ENCODE results near the gene RADIL. TPM values are rescaled to one million over a fixed set of nuclear protein-coding genes. Genes with fewer than 3 reads are reported as not detected.

RADIL gene
- total RNA-seq, 4 donors from 2014 or later, result 23.2 to 31.0 (median 27.1) TPM

GRCh38 chr7:4919969-4920766, 36.7 kb upstream of the RADIL start:
- H3K9me3 ChIP-seq, result peaks cover 0 to 3% (median 0%) of the 10 kb centered on the region in 4 donors
- no peak for TF ChIP-seq EP300 (IDR thresholded peaks at IDR 0.05)
- no peak for TF ChIP-seq POLR2A (IDR thresholded peaks at IDR 0.05)
- TF ChIP-seq CTCF (IDR thresholded peaks at IDR 0.05), result no peak
- H3K4me1 ChIP-seq, result no peaks in the 10 kb centered on the region
- no peaks in the 10 kb centered on the region for H3K27me3 ChIP-seq
- no peak overlapping the region for H3K27ac ChIP-seq
- H3K4me3 ChIP-seq, result no peak overlapping the region
- H3K36me3 ChIP-seq, result no peaks in the 10 kb centered on the region
- no peak for DNase-seq (ENCODE audit: low spot score in 2 of 2)
- 80 to 87% methylated on average over 19 of the region's 19 CpGs for WGBS, 2 donors

- Histone ChIP-seq H3K27me3 (no peaks in the 10 kb centered on the region), H3K9me3 (peaks cover 0 to 3% (median 0%) of the 10 kb centered on the region in 4 donors), H3K4me3 (no peak overlapping the region), H3K27ac (no peak overlapping the region), H3K36me3 (no peaks in the 10 kb centered on the region), H3K4me1 (no peaks in the 10 kb centered on the region)
- WGBS, 2 donors, result 73 to 74% methylated on average over 8 of the region's 8 CpGs
- TF ChIP-seq EP300 (IDR thresholded peaks at IDR 0.05), result no peak
- no peak for TF ChIP-seq CTCF (IDR thresholded peaks at IDR 0.05)
- no peak for TF ChIP-seq POLR2A (IDR thresholded peaks at IDR 0.05)
- DNase-seq (ENCODE audit: low spot score in 2 of 2), result no peak
Measured at GRCh38 chr7:4916113-4916512, 32.6 kb upstream of the RADIL start.

GRCh38 chr7:4911111-4911828, 27.8 kb upstream of the RADIL start:
- no peak for TF ChIP-seq EP300 (IDR thresholded peaks at IDR 0.05)
- TF ChIP-seq POLR2A (IDR thresholded peaks at IDR 0.05), result no peak
- no peak for TF ChIP-seq CTCF (IDR thresholded peaks at IDR 0.05)
- no peak for DNase-seq (ENCODE audit: low spot score in 2 of 2)
- H3K4me3 ChIP-seq, result no peak overlapping the region
- WGBS, 2 donors, result 90 to 94% methylated on average over 15 to 18 of the region's 20 CpGs
- H3K27me3 ChIP-seq, result no peaks in the 10 kb centered on the region
- no peaks in the 10 kb centered on the region for H3K4me1 ChIP-seq
- no peak overlapping the region for H3K27ac ChIP-seq
- H3K9me3 ChIP-seq, result no peaks in the 10 kb centered on the region
- H3K36me3 ChIP-seq, result peaks cover 0 to 11% (median 0%) of the 10 kb centered on the region in 3 donors

GRCh38 chr7:4906682-4907081, 23.2 kb upstream of the RADIL start:
- whole genome bisulfite sequencing, 2 donors, result 45 to 63% methylated on average over 1 of the region's 1 CpG
- DNase-seq (ENCODE audit: low spot score in 2 of 2), result no peak
- TF ChIP-seq EP300 (IDR thresholded peaks at IDR 0.05) (no peak), CTCF (IDR thresholded peaks at IDR 0.05) (no peak), POLR2A (IDR thresholded peaks at IDR 0.05) (no peak)
- no peak overlapping the region for H3K27ac ChIP-seq
- H3K4me3 ChIP-seq, result no peak overlapping the region
- H3K9me3 ChIP-seq, result no peaks in the 10 kb centered on the region
- H3K27me3 ChIP-seq, result peaks cover 0 to 6% of the 10 kb centered on the region in 2 donors
- peaks cover 0 to 11% (median 0%) of the 10 kb centered on the region in 3 donors for H3K36me3 ChIP-seq
- no peaks in the 10 kb centered on the region for H3K4me1 ChIP-seq

GRCh38 chr7:4905171-4905570, 21.7 kb upstream of the RADIL start:
- H3K27ac ChIP-seq, result no peak overlapping the region
- no peak for DNase-seq (ENCODE audit: low spot score in 2 of 2)
- H3K4me1 ChIP-seq, result no peaks in the 10 kb centered on the region
- no peaks in the 10 kb centered on the region for H3K9me3 ChIP-seq
- H3K36me3 ChIP-seq, result peaks cover 0 to 11% (median 0%) of the 10 kb centered on the region in 3 donors
- WGBS, 2 donors, result 41 to 74% methylated on average over 1 of the region's 1 CpG
- peaks cover 0 to 6% of the 10 kb centered on the region in 2 donors for H3K27me3 ChIP-seq
- TF ChIP-seq CTCF (IDR thresholded peaks at IDR 0.05), result no peak
- TF ChIP-seq EP300 (IDR thresholded peaks at IDR 0.05), result no peak
- no peak for TF ChIP-seq POLR2A (IDR thresholded peaks at IDR 0.05)
- no peak overlapping the region for H3K4me3 ChIP-seq

Data from tibial nerve (tissue), 4 donors.